ENCODE results near the gene FBXL16.

FBXL16 gene

GRCh38 chr16:708959-709358, 3.4 kb upstream of the FBXL16 start:
- Histone ChIP-seq H3F3A (ENCODE audit: insufficient read depth, low read length) (no peaks in the 10 kb centered on the region), H3K9me2 (replicated peaks; ENCODE audit: insufficient read depth, low read length) (no peaks in the 10 kb centered on the region), H3K36me3 (replicated peaks; ENCODE audit: insufficient read depth, low read length) (no peaks in the 10 kb centered on the region), H3K4me2 (ENCODE audit: low read depth, low read length) (no peak overlapping the region), H3K27me3 (replicated peaks; ENCODE audit: insufficient read depth, low read length) (peaks cover 58% of the 10 kb centered on the region), H3K9ac (ENCODE audit: low read length) (no peak overlapping the region), H2AFZ (ENCODE audit: low read length) (no peak overlapping the region), H3K79me2 (ENCODE audit: low read length) (no peaks in the 10 kb centered on the region), H3K27ac (ENCODE audit: low read length) (no peak overlapping the region), H3K4me1 (ENCODE audit: low read length) (no peaks in the 10 kb centered on the region; the same call in 1 of the 2 replicates), H3K9me3 (replicated peaks; ENCODE audit: insufficient read depth, low read length) (no peaks in the 10 kb centered on the region), H3K4me3 (ENCODE audit: low read length) (no peak overlapping the region), H4K20me1 (ENCODE audit: insufficient read depth, low read length) (no peaks in the 10 kb centered on the region)
- no peak for TF ChIP-seq CTCF (IDR thresholded peaks at IDR 0.05; ENCODE audit: low read length)
- no peak for TF ChIP-seq EZH2phosphoT487 (IDR thresholded peaks at IDR 0.05; ENCODE audit: low read length)
- no peak for TF ChIP-seq EZH2 (optimal IDR thresholded peaks at IDR 0.05; ENCODE audit: low read depth, low read length)
- no peak for DNase-seq

- Histone ChIP-seq H4K20me1 (ENCODE audit: insufficient read depth, low read length) (no peaks in the 10 kb centered on the region), H3K79me2 (ENCODE audit: low read length) (no peaks in the 10 kb centered on the region), H3K4me3 (ENCODE audit: low read length) (no peak overlapping the region), H3K27ac (ENCODE audit: low read length) (no peak overlapping the region), H3K9me3 (replicated peaks; ENCODE audit: insufficient read depth, low read length) (no peaks in the 10 kb centered on the region), H3F3A (ENCODE audit: insufficient read depth, low read length) (no peaks in the 10 kb centered on the region), H3K4me2 (ENCODE audit: low read depth, low read length) (no peak overlapping the region), H3K9ac (ENCODE audit: low read length) (no peak overlapping the region), H3K9me2 (replicated peaks; ENCODE audit: insufficient read depth, low read length) (no peaks in the 10 kb centered on the region), H2AFZ (ENCODE audit: low read length) (no peak overlapping the region), H3K27me3 (replicated peaks; ENCODE audit: insufficient read depth, low read length) (peaks cover 66% of the 10 kb centered on the region), H3K36me3 (replicated peaks; ENCODE audit: insufficient read depth, low read length) (no peaks in the 10 kb centered on the region), H3K4me1 (ENCODE audit: low read length) (no peaks in the 10 kb centered on the region)
- DNase-seq: no peak
- no peak for TF ChIP-seq EZH2 (optimal IDR thresholded peaks at IDR 0.05; ENCODE audit: low read depth, low read length)
- no peak for TF ChIP-seq CTCF (IDR thresholded peaks at IDR 0.05; ENCODE audit: low read length)
- TF ChIP-seq EZH2phosphoT487 (IDR thresholded peaks at IDR 0.05; ENCODE audit: low read length): no peak
These were observed 2.4 kb upstream of the FBXL16 start for GRCh38 chr16:708019-708418.

- TF ChIP-seq CTCF (IDR thresholded peaks at IDR 0.05; ENCODE audit: low read length): no peak
- TF ChIP-seq EZH2 (optimal IDR thresholded peaks at IDR 0.05; ENCODE audit: low read depth, low read length): no peak
- TF ChIP-seq EZH2phosphoT487 (IDR thresholded peaks at IDR 0.05; ENCODE audit: low read length): no peak
- Histone ChIP-seq H3K4me2 (ENCODE audit: low read depth, low read length) (no peak overlapping the region), H3K9me2 (replicated peaks; ENCODE audit: insufficient read depth, low read length) (no peaks in the 10 kb centered on the region), H3K9ac (ENCODE audit: low read length) (no peak overlapping the region), H3K36me3 (replicated peaks; ENCODE audit: insufficient read depth, low read length) (no peaks in the 10 kb centered on the region), H3K9me3 (replicated peaks; ENCODE audit: insufficient read depth, low read length) (no peaks in the 10 kb centered on the region), H3K79me2 (ENCODE audit: low read length) (no peaks in the 10 kb centered on the region), H3K27ac (ENCODE audit: low read length) (no peak overlapping the region), H3F3A (ENCODE audit: insufficient read depth, low read length) (no peaks in the 10 kb centered on the region), H2AFZ (ENCODE audit: low read length) (no peak overlapping the region), H3K4me3 (ENCODE audit: low read length) (no peak overlapping the region), H3K27me3 (replicated peaks; ENCODE audit: insufficient read depth, low read length) (peaks cover 75% of the 10 kb centered on the region), H4K20me1 (ENCODE audit: insufficient read depth, low read length) (no peaks in the 10 kb centered on the region), H3K4me1 (ENCODE audit: low read length) (no peaks in the 10 kb centered on the region)
- DNase-seq: no peak
These were observed 1.5 kb upstream of the FBXL16 start for GRCh38 chr16:707062-707538.
